ENCODE results near the gene ADAT3. TPM values are rescaled to one million over a fixed set of nuclear protein-coding genes. Genes with fewer than 3 reads are reported as not detected.
A peak's percentile ranks its signal among the peaks of the same experiment; 100 is the strongest.

ADAT3 gene
- total and polyA plus RNA-seq, 4 experiments from 2014 or later: 1.4 to 4.9 (median 3.8) TPM

- Histone ChIP-seq H3K4me1 (ENCODE audit: insufficient read depth, low read length) (peaks cover 46% of the 10 kb centered on the region), H3K36me3 (ENCODE audit: insufficient read depth, low read length) (peaks cover 3% of the 10 kb centered on the region), H3K4me3 (ENCODE audit: low read length in 2 of 2) (no peak overlapping the region), H3K27me3 (ENCODE audit: insufficient read depth, low read length) (no peaks in the 10 kb centered on the region), H3K27ac (ENCODE audit: low read depth, low read length) (no peak overlapping the region), H3K9me3 (ENCODE audit: control insufficient read depth in 1 of 2, low read length in 2 of 2) (no peaks in the 10 kb centered on the region)
- CTCF ChIA-PET (ENCODE audit: partially characterized antibody): interaction anchor here (0.6 kb wide), 1 partner anchor 34 kb away, joined by 3 read pairs; no protein-coding TSS in a partner anchor
- Mint-ChIP-seq H3K36me3 (peaks cover 0 to 5% of the 10 kb centered on the region in 2 donors), H3K27ac (no peak overlapping the region), H3K9me3 (no peaks in the 10 kb centered on the region), H3K4me1 (peaks cover 6 to 41% (median 19%) of the 10 kb centered on the region in 4 donors), H3K4me3 (no peak overlapping the region), H3K27me3 (no peaks in the 10 kb centered on the region)
- intact Hi-C loops (cut with micrococcal nuclease): no loop called here
- DNase-seq: no peak
- POLR2A ChIA-PET (ENCODE audit: partially characterized antibody): interaction anchor here (1.0 kb wide), 1 partner anchor 12 kb away, joined by 5 read pairs; no protein-coding TSS in a partner anchor
These were observed 19.2 kb downstream of the ADAT3 start for GRCh38 chr19:1924320-1924961.

- no peaks in the 10 kb centered on the region for H3K27me3 ChIP-seq (ENCODE audit: insufficient read depth, low read length)
- H3K4me1 ChIP-seq (ENCODE audit: insufficient read depth, low read length): peaks cover 56% of the 10 kb centered on the region
- Mint-ChIP-seq H3K9me3 (no peaks in the 10 kb centered on the region), H3K27ac (peak overlapping the region in 1 of 7 donors; percentile 57), H3K4me1 (peaks cover 10 to 52% (median 25%) of the 10 kb centered on the region in 4 donors), H3K36me3 (peaks cover 0 to 2% of the 10 kb centered on the region in 2 donors), H3K4me3 (no peak overlapping the region), H3K27me3 (no peaks in the 10 kb centered on the region)
- CTCF ChIA-PET (ENCODE audit: partially characterized antibody): no interaction called here
- intact Hi-C loops (cut with micrococcal nuclease): loop anchor here (5.0 kb wide), 1 partner anchor 142 kb away; no protein-coding TSS in a partner anchor
- DNase-seq: no peak
- H3K4me3 ChIP-seq (ENCODE audit: low read length in 2 of 2): no peak overlapping the region
- H3K27ac ChIP-seq (ENCODE audit: low read depth, low read length): no peak overlapping the region
- H3K36me3 ChIP-seq (ENCODE audit: insufficient read depth, low read length): no peaks in the 10 kb centered on the region
- no peaks in the 10 kb centered on the region for H3K9me3 ChIP-seq (ENCODE audit: control insufficient read depth in 1 of 2, low read length in 2 of 2)
- POLR2A ChIA-PET (ENCODE audit: partially characterized antibody): no interaction called here
These were observed 20.3 kb downstream of the ADAT3 start for GRCh38 chr19:1925544-1925943.

GRCh38 chr19:1929021-1929742 lies 24.0 kb downstream of the ADAT3 start:
- Mint-ChIP-seq H3K27me3 (no peaks in the 10 kb centered on the region), H3K4me3 (peak overlapping the region; percentile 68 to 86 (median 78)), H3K4me1 (peaks cover 15 to 34% (median 24%) of the 10 kb centered on the region in 4 donors), H3K27ac (peak overlapping the region; percentile 50 to 91 (median 67)), H3K36me3 (no peaks in the 10 kb centered on the region), H3K9me3 (no peaks in the 10 kb centered on the region)
- CTCF ChIA-PET (ENCODE audit: partially characterized antibody): interaction anchor here (0.7 to 1.9 kb wide), 16 partner anchors 10 to 465 kb away, joined by 3 to 9 read pairs (median 3); partner anchors contain the start of genes ABHD17A and BTBD2
- Histone ChIP-seq H3K4me3 (ENCODE audit: low read length in 2 of 2) (peak overlapping the region in 1 of 2 donors; percentile 13), H3K36me3 (ENCODE audit: insufficient read depth, low read length) (no peaks in the 10 kb centered on the region), H3K9me3 (ENCODE audit: control insufficient read depth in 1 of 2, low read length in 2 of 2) (peaks cover 0 to 3% of the 10 kb centered on the region in 2 donors), H3K27me3 (ENCODE audit: insufficient read depth, low read length) (no peaks in the 10 kb centered on the region), H3K27ac (ENCODE audit: low read depth, low read length) (no peak overlapping the region), H3K4me1 (ENCODE audit: insufficient read depth, low read length) (peaks cover 31% of the 10 kb centered on the region)
- intact Hi-C loops (cut with micrococcal nuclease): loop anchor here (1.0 to 5.0 kb wide), 2 partner anchors 86 to 138 kb away; partner anchors contain the start of gene BTBD2
- POLR2A ChIA-PET (ENCODE audit: partially characterized antibody): interaction anchor here (0.6 to 1.4 kb wide), 6 partner anchors 39 to 140 kb away, joined by 3 to 5 read pairs (median 4); no protein-coding TSS in a partner anchor
- peak; percentile 72 to 82 (median 76) for DNase-seq

GRCh38 chr19:1931445-1931844 lies 26.2 kb downstream of the ADAT3 start:
- no peaks in the 10 kb centered on the region for H3K27me3 Mint-ChIP-seq
- Histone ChIP-seq H3K4me1 (ENCODE audit: insufficient read depth, low read length) (peaks cover 25% of the 10 kb centered on the region), H3K27ac (ENCODE audit: low read depth, low read length) (no peak overlapping the region), H3K4me3 (ENCODE audit: low read length in 2 of 2) (no peak overlapping the region), H3K9me3 (ENCODE audit: control insufficient read depth in 1 of 2, low read length in 2 of 2) (peaks cover 0 to 3% of the 10 kb centered on the region in 2 donors), H3K36me3 (ENCODE audit: insufficient read depth, low read length) (no peaks in the 10 kb centered on the region), H3K27me3 (ENCODE audit: insufficient read depth, low read length) (no peaks in the 10 kb centered on the region)
- peaks cover 0 to 2% (median 0%) of the 10 kb centered on the region in 8 donors for H3K9me3 Mint-ChIP-seq
- H3K4me3 Mint-ChIP-seq: no peak overlapping the region
- CTCF ChIA-PET (ENCODE audit: partially characterized antibody): interaction anchor here (1.8 kb wide), 1 partner anchor 139 kb away, joined by 14 read pairs; no protein-coding TSS in a partner anchor
- H3K4me1 Mint-ChIP-seq: peaks cover 18 to 43% (median 32%) of the 10 kb centered on the region in 4 donors
- POLR2A ChIA-PET (ENCODE audit: partially characterized antibody): no interaction called here
- DNase-seq: no peak
- peak overlapping the region in 3 of 7 donors; percentile 22 to 82 (median 30) for H3K27ac Mint-ChIP-seq
- H3K36me3 Mint-ChIP-seq: no peaks in the 10 kb centered on the region
- intact Hi-C loops (cut with micrococcal nuclease): no loop called here

GRCh38 chr19:1932395-1932794 lies 27.2 kb downstream of the ADAT3 start:
- Histone ChIP-seq H3K4me3 (ENCODE audit: low read length in 2 of 2) (no peak overlapping the region), H3K9me3 (ENCODE audit: control insufficient read depth in 1 of 2, low read length in 2 of 2) (peaks cover 0 to 3% of the 10 kb centered on the region in 2 donors), H3K4me1 (ENCODE audit: insufficient read depth, low read length) (peaks cover 25% of the 10 kb centered on the region), H3K27me3 (ENCODE audit: insufficient read depth, low read length) (no peaks in the 10 kb centered on the region), H3K36me3 (ENCODE audit: insufficient read depth, low read length) (no peaks in the 10 kb centered on the region), H3K27ac (ENCODE audit: low read depth, low read length) (no peak overlapping the region)
- no peak for DNase-seq
- peaks cover 0 to 2% (median 0%) of the 10 kb centered on the region in 8 donors for H3K9me3 Mint-ChIP-seq
- no peaks in the 10 kb centered on the region for H3K27me3 Mint-ChIP-seq
- peaks cover 0 to 2% of the 10 kb centered on the region in 2 donors for H3K36me3 Mint-ChIP-seq
- no peak overlapping the region for H3K4me3 Mint-ChIP-seq
- peaks cover 18 to 47% (median 33%) of the 10 kb centered on the region in 4 donors for H3K4me1 Mint-ChIP-seq
- ChIA-PET CTCF (ENCODE audit: partially characterized antibody) (interaction anchor here (1.9 kb wide), 1 partner anchor 35 kb away, joined by 7 read pairs; no protein-coding TSS in a partner anchor), POLR2A (ENCODE audit: partially characterized antibody) (no interaction called here)
- H3K27ac Mint-ChIP-seq: peak overlapping the region in 2 of 7 donors; percentile 25 to 76
- intact Hi-C loops (cut with micrococcal nuclease): no loop called here

- Histone ChIP-seq H3K4me1 (ENCODE audit: insufficient read depth, low read length) (peaks cover 16% of the 10 kb centered on the region), H3K9me3 (ENCODE audit: control insufficient read depth in 1 of 2, low read length in 2 of 2) (peaks cover 0 to 3% of the 10 kb centered on the region in 2 donors)
- POLR2A ChIA-PET (ENCODE audit: partially characterized antibody): interaction anchor here (1.0 kb wide), 1 partner anchor 150 kb away, joined by 3 read pairs; no protein-coding TSS in a partner anchor
These were observed 28.0 kb downstream of the ADAT3 start for GRCh38 chr19:1933244-1933643.

More at GRCh38 chr19:1933244-1933643, 28.0 kb downstream of the ADAT3 start:
- Mint-ChIP-seq H3K4me3 (no peak overlapping the region), H3K36me3 (peaks cover 0 to 2% of the 10 kb centered on the region in 2 donors), H3K9me3 (peaks cover 0 to 2% (median 0%) of the 10 kb centered on the region in 8 donors), H3K27ac (peak overlapping the region in 1 of 7 donors; percentile 36), H3K4me1 (peaks cover 13 to 43% (median 26%) of the 10 kb centered on the region in 4 donors), H3K27me3 (no peaks in the 10 kb centered on the region)
- H3K27ac ChIP-seq (ENCODE audit: low read depth, low read length): no peak overlapping the region
- no peaks in the 10 kb centered on the region for H3K27me3 ChIP-seq (ENCODE audit: insufficient read depth, low read length)
- no peak overlapping the region for H3K4me3 ChIP-seq (ENCODE audit: low read length in 2 of 2)
- CTCF ChIA-PET (ENCODE audit: partially characterized antibody): interaction anchor here (1.9 kb wide), 1 partner anchor 36 kb away, joined by 7 read pairs; no protein-coding TSS in a partner anchor
- intact Hi-C loops (cut with micrococcal nuclease): no loop called here
- no peaks in the 10 kb centered on the region for H3K36me3 ChIP-seq (ENCODE audit: insufficient read depth, low read length)
- no peak for DNase-seq
